Measurements from ENCODE around the gene CACYBP. TPM values are rescaled to one million over a fixed set of nuclear protein-coding genes. Genes with fewer than 3 reads are reported as not detected.
"Not testable (repeated sequence)": the region's sequence is repeated elsewhere in the genome, so short reads cannot be mapped to it uniquely, and the experiment has no call there.

CACYBP gene
- total RNA-seq, 2 experiments from 2014 or later: 140 to 146 TPM

DNA sequence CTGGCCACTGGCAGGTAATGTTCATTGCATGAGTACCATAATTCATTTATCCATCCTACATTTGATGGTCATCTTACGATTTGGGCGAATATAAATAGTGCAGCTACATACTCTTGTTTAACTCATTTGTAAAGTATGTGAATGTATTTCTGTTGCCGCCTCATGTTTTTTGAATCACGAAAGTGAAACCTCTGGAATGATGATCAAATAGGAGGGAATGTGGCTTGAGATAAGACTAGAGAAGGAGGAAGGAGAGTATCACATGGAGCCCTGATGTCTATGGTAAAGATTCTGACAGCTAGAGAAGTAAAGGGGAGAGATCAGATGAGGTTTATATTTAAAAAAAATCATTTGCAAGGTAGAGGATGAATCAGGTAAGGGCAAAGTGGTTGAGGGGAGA lies 15.5 kb downstream of the CACYBP start:
- ATAC-seq (ENCODE audit: poor library complexity) (no peak), DNase-seq (no peak)
- Mint-ChIP-seq H3K27me3 (no peaks in the 10 kb centered on the region), H3K36me3 (ENCODE audit: low read depth) (peaks cover 94% of the 10 kb centered on the region), H3K9me3 (no peaks in the 10 kb centered on the region), H3K27ac (no peak overlapping the region), H3K4me1 (ENCODE audit: low read depth) (no peaks in the 10 kb centered on the region), H3K4me3 (no peak overlapping the region)
- Histone ChIP-seq H3K4me1 (ENCODE audit: insufficient read depth, low read length) (no peaks in the 10 kb centered on the region), H3K4me3 (ENCODE audit: low read length) (no peak overlapping the region), H3K9me3 (ENCODE audit: control insufficient read depth in 1 of 2, insufficient read depth in 1 of 2, low read length in 2 of 2) (no peaks in the 10 kb centered on the region), H3K27me3 (ENCODE audit: control insufficient read depth in 1 of 2, insufficient read depth in 2 of 2, low read length in 2 of 2) (no peaks in the 10 kb centered on the region), H3K27ac (ENCODE audit: low read depth in 1 of 2, low read length in 2 of 2) (no peak overlapping the region), H3K36me3 (ENCODE audit: insufficient read depth, low read length) (peaks cover 78% of the 10 kb centered on the region)
- CTCF ChIA-PET: interaction anchor here (1.2 to 1.7 kb wide), 2 partner anchors 15 to 16 kb away, joined by 4 read pairs; no protein-coding TSS in a partner anchor
- intact Hi-C loops (cut with DNase I, micrococcal nuclease): no loop called here
- TF ChIP-seq, protein P1, sequence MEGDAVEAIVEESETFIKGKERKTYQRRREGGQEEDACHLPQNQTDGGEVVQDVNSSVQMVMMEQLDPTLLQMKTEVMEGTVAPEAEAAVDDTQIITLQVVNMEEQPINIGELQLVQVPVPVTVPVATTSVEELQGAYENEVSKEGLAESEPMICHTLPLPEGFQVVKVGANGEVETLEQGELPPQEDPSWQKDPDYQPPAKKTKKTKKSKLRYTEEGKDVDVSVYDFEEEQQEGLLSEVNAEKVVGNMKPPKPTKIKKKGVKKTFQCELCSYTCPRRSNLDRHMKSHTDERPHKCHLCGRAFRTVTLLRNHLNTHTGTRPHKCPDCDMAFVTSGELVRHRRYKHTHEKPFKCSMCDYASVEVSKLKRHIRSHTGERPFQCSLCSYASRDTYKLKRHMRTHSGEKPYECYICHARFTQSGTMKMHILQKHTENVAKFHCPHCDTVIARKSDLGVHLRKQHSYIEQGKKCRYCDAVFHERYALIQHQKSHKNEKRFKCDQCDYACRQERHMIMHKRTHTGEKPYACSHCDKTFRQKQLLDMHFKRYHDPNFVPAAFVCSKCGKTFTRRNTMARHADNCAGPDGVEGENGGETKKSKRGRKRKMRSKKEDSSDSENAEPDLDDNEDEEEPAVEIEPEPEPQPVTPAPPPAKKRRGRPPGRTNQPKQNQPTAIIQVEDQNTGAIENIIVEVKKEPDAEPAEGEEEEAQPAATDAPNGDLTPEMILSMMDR (IDR thresholded peaks at IDR 0.05): no peak
- POLR2A ChIA-PET: interaction anchor here (0.9 to 1.9 kb wide), 4 partner anchors 8 to 16 kb away, joined by 3 to 14 read pairs (median 8); partner anchors contain the start of genes CACYBP and MRPS14

DNA sequence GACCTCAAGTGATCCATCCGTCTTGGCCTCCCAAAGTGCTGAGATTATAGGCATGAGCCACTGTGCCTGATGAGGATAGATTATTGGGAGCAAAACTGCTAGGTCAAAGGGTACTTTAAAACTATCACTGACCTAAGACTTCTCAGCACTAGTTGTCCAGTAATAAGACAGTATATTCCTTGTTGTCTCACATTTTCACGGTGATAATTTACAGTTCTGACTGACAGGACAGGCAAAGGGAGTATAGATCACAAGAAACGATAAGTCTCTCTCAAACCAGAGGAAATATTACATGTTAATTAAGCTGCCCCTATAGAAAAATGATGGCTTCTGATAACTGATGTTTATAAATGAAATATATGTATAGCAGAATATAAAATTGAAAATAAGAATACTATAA lies 19.8 kb downstream of the CACYBP start:
- TF ChIP-seq, protein P1 (IDR thresholded peaks at IDR 0.05): no peak
- DNase-seq: no peak
- peaks cover 71% of the 10 kb centered on the region for H3K36me3 Mint-ChIP-seq (ENCODE audit: low read depth)
- no peak overlapping the region for H3K27ac Mint-ChIP-seq
- H3K4me1 Mint-ChIP-seq (ENCODE audit: low read depth): peaks cover 30% of the 10 kb centered on the region
- no peaks in the 10 kb centered on the region for H3K27me3 Mint-ChIP-seq
- peaks cover 19% of the 10 kb centered on the region for H3K4me1 ChIP-seq (ENCODE audit: insufficient read depth, low read length)
- H3K4me3 ChIP-seq (ENCODE audit: low read length): no peak overlapping the region
- peaks cover under 1% of the 10 kb centered on the region for H3K9me3 Mint-ChIP-seq
- peaks cover 0 to 3% of the 10 kb centered on the region in 2 experiments for H3K9me3 ChIP-seq (ENCODE audit: control insufficient read depth in 1 of 2, insufficient read depth in 1 of 2, low read length in 2 of 2)
- peaks cover 40% of the 10 kb centered on the region for H3K36me3 ChIP-seq (ENCODE audit: insufficient read depth, low read length)
- H3K27ac ChIP-seq (ENCODE audit: low read depth in 1 of 2, low read length in 2 of 2): no peak overlapping the region
- CTCF ChIA-PET: no interaction called here
- H3K27me3 ChIP-seq (ENCODE audit: control insufficient read depth in 1 of 2, insufficient read depth in 2 of 2, low read length in 2 of 2): no peaks in the 10 kb centered on the region
- ATAC-seq (ENCODE audit: poor library complexity): no peak
- intact Hi-C loops (cut with DNase I, micrococcal nuclease): no loop called here
- no peak overlapping the region for H3K4me3 Mint-ChIP-seq
- POLR2A ChIA-PET: interaction anchor here (1.0 kb wide), 1 partner anchor 20 kb away, joined by 3 read pairs; no protein-coding TSS in a partner anchor

DNA sequence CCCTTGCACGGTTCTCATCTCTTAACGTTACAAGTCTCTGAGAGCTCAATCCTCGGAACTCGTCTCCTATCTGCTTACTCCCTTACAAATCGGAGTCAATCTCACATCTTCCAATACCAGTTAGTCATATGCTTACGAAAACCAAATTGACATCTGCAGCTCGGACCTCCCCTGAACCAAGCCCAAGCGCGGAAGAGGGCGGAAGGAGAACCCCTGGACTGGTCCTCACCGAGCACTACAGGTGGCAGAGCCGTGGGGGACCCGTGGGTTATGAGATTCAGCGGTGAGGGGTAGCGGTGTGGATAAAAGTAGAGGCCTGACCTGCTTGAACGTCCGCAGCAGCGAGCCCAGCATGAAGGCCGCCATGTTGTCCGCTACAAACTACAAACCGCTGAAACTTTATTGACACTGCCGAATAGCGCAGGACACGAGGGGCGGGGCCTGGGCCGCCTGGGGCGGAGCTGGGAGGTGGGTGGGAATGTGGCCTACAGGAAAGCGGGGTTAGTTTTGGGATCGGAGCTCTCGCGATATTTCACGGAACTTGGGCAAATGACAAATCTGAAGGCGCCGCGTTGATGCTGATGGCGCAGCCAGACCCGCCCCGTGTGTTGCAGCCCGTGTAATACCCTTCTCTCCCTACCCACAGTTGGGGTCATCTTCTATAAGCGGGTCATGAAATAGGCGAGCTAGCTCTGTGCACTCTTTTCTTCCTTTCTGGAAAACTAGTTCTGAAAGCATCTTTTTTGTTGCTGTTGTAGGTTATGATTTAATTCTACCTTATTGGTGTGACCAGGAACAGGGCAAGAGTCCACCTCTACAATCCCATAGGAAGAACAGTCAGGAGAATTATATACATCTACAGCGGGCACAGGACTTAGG lies 23.5 kb downstream of the CACYBP start, which contains the start of gene MRPS14:
Gene MRPS14, minus strand, starts transcription at position 383 of the 879 bp plus-strand sequence. Its CDS starts 17 bp downstream, at position 366.
- peak within 1 kb of the TSS; percentile 94 for H3K27ac Mint-ChIP-seq
- H3K27me3 ChIP-seq (ENCODE audit: control insufficient read depth in 1 of 2, insufficient read depth in 2 of 2, low read length in 2 of 2): no peaks in the 10 kb centered on the region
- peaks cover 35% of the 10 kb centered on the region for H3K36me3 Mint-ChIP-seq (ENCODE audit: low read depth)
- H3K4me3 Mint-ChIP-seq: peak within 1 kb of the TSS; percentile 88
- TF ChIP-seq, protein P1 (IDR thresholded peaks at IDR 0.05): no peak
- peaks cover 0 to 3% of the 10 kb centered on the region in 2 experiments for H3K9me3 ChIP-seq (ENCODE audit: control insufficient read depth in 1 of 2, insufficient read depth in 1 of 2, low read length in 2 of 2)
- ATAC-seq (ENCODE audit: poor library complexity) (peak; percentile 90), DNase-seq (peak; percentile 96 to 99 (median 98))
- peak within 1 kb of the TSS; percentile 97 for H3K4me3 ChIP-seq (ENCODE audit: low read length)
- CTCF ChIA-PET: interaction anchor here (0.7 to 4.5 kb wide), 8 partner anchors 9 to 224 kb away, joined by 3 to 30 read pairs (median 4); partner anchors contain the start of gene CACYBP
- peaks cover 34% of the 10 kb centered on the region for H3K4me1 Mint-ChIP-seq (ENCODE audit: low read depth)
- intact Hi-C loops (cut with DNase I, micrococcal nuclease): loop anchor here (1.0 to 10.0 kb wide), 4 partner anchors 24 to 1198 kb away; partner anchors contain the start of genes CACYBP (in 1 of the 2), CENPL (in 1 of the 2), COP1 (in 1 of the 2) and DARS2 (in 1 of the 2)
- POLR2A ChIA-PET: interaction anchor here (0.5 to 5.9 kb wide), 23 partner anchors 8 to 1199 kb away, joined by 3 to 268 read pairs (median 5); partner anchors contain the start of genes CACYBP, GAS5, RC3H1 and ZBTB37
- peak within 1 kb of the TSS; percentile 84 to 91 for H3K27ac ChIP-seq (ENCODE audit: low read depth in 1 of 2, low read length in 2 of 2)
- peaks cover 3% of the 10 kb centered on the region for H3K9me3 Mint-ChIP-seq
- no peaks in the 10 kb centered on the region for H3K27me3 Mint-ChIP-seq
- peaks cover 7% of the 10 kb centered on the region for H3K36me3 ChIP-seq (ENCODE audit: insufficient read depth, low read length)
- H3K4me1 ChIP-seq (ENCODE audit: insufficient read depth, low read length): peaks cover 19% of the 10 kb centered on the region

DNA sequence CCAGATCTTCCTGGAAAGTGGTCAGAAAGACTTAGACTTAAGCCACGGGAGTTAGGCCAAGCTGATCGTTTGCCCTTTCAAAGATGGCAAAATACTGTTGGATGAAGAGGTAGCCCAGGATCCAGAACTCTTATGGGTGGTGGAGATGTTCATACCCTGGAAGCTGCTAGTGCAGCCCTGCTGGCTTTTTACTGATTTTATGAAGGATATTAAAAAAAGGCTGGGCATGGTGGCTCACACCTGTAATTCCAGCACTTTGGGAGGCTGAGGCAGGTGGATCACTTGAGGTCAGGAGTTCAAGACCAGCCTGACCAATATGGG lies 24.1 kb downstream of the CACYBP start:
- H3K27me3 ChIP-seq (ENCODE audit: control insufficient read depth in 1 of 2, insufficient read depth in 2 of 2, low read length in 2 of 2); H3K27me3 Mint-ChIP-seq; ATAC-seq (ENCODE audit: poor library complexity); H3K36me3 ChIP-seq (ENCODE audit: insufficient read depth, low read length); H3K9me3 ChIP-seq (ENCODE audit: control insufficient read depth in 1 of 2, insufficient read depth in 1 of 2, low read length in 2 of 2); DNase-seq; H3K9me3 Mint-ChIP-seq: not testable (repeated sequence)
- intact Hi-C loops (cut with DNase I, micrococcal nuclease): loop anchor here (1.0 to 10.0 kb wide), 4 partner anchors 25 to 1199 kb away; partner anchors contain the start of genes CACYBP (in 1 of the 2), CENPL (in 1 of the 2), COP1 (in 1 of the 2) and DARS2 (in 1 of the 2)
- Mint-ChIP-seq H3K27ac (peak overlapping the region; percentile 94), H3K4me1 (ENCODE audit: low read depth) (peaks cover 34% of the 10 kb centered on the region), H3K36me3 (ENCODE audit: low read depth) (peaks cover 30% of the 10 kb centered on the region), H3K4me3 (peak overlapping the region; percentile 88)
- Histone ChIP-seq H3K27ac (ENCODE audit: low read depth in 1 of 2, low read length in 2 of 2) (peak overlapping the region; percentile 84 to 91), H3K4me3 (ENCODE audit: low read length) (peak overlapping the region; percentile 97), H3K4me1 (ENCODE audit: insufficient read depth, low read length) (peaks cover 19% of the 10 kb centered on the region)
- ChIA-PET POLR2A (interaction anchor here (0.5 to 5.9 kb wide), 22 partner anchors 9 to 1200 kb away, joined by 3 to 268 read pairs (median 6); partner anchors contain the start of genes CACYBP, GAS5, RC3H1 and ZBTB37), CTCF (interaction anchor here (1.1 to 4.5 kb wide), 4 partner anchors 24 to 141 kb away, joined by 3 to 30 read pairs (median 12); partner anchors contain the start of gene CACYBP)

All from CD4-positive, alpha-beta T cell (primary cell).